Activated gamma-delta T cell (primary cell): ENCODE measurements around the gene SH3BP5.

Experiments used
- DNase-seq: peaks from one replicate; lab custom pipeline; 2025; lab: John Stamatoyannopoulos, UW

The SH3BP5 gene

GRCh38 chr3:15325228-15325627, 7.2 kb downstream of the SH3BP5 start:
- DNase-seq, result no peak

GRCh38 chr3:15324379-15324808, 8.0 kb downstream of the SH3BP5 start:
- DNase-seq, result no peak

- no peak for DNase-seq
Observed at GRCh38 chr3:15323063-15323462, 9.3 kb downstream of the SH3BP5 start.

GRCh38 chr3:15321349-15321748, 11.0 kb downstream of the SH3BP5 start:
- no peak for DNase-seq

GRCh38 chr3:15319575-15319974, 12.8 kb downstream of the SH3BP5 start:
- DNase-seq, result no peak

- no peak for DNase-seq
Observed at GRCh38 chr3:15319136-15319535, 13.2 kb downstream of the SH3BP5 start.

GRCh38 chr3:15318661-15319060, 13.7 kb downstream of the SH3BP5 start:
- no peak for DNase-seq

- no peak for DNase-seq
Observed at GRCh38 chr3:15316998-15317435, 15.4 kb downstream of the SH3BP5 start.

GRCh38 chr3:15315003-15315402, 17.4 kb downstream of the SH3BP5 start:
- DNase-seq, result no peak

- no peak for DNase-seq
Observed at GRCh38 chr3:15314276-15314675, 18.1 kb downstream of the SH3BP5 start.

- DNase-seq, result no peak
Observed at GRCh38 chr3:15313461-15313860, 18.9 kb downstream of the SH3BP5 start.

GRCh38 chr3:15312550-15312949, 19.8 kb downstream of the SH3BP5 start:
- no peak for DNase-seq

- no peak for DNase-seq
Observed at GRCh38 chr3:15310491-15311370, 21.7 kb downstream of the SH3BP5 start.

- no peak for DNase-seq
Observed at GRCh38 chr3:15309662-15310335, 22.6 kb downstream of the SH3BP5 start.

GRCh38 chr3:15307580-15307979, 24.8 kb downstream of the SH3BP5 start:
- DNase-seq, result no peak

- no peak for DNase-seq
Observed at GRCh38 chr3:15306979-15307359, 25.4 kb downstream of the SH3BP5 start.

- DNase-seq, result no peak
Observed at GRCh38 chr3:15305359-15305844, 27.0 kb downstream of the SH3BP5 start.

GRCh38 chr3:15303728-15304127, 28.7 kb downstream of the SH3BP5 start:
- DNase-seq, result no peak

GRCh38 chr3:15303216-15303615, 29.2 kb downstream of the SH3BP5 start:
- no peak for DNase-seq

GRCh38 chr3:15301761-15302160, 30.6 kb downstream of the SH3BP5 start:
- no peak for DNase-seq

- no peak for DNase-seq
Observed at GRCh38 chr3:15300323-15301078, 31.9 kb downstream of the SH3BP5 start.

GRCh38 chr3:15299036-15299435, 33.4 kb downstream of the SH3BP5 start:
- no peak for DNase-seq
